Endothelial cell of umbilical vein (primary cell): ENCODE measurements around the gene SECISBP2. TPM values are rescaled to one million over a fixed set of nuclear protein-coding genes. Genes with fewer than 3 reads are reported as not detected.

Experiments used
- BruUV-seq: library from RNA; stranded (reverse); fragments of 400-500 nt; replicated peaks from 2 replicates; lab custom pipeline; 2021; lab: Mats Ljungman, UMichigan
- CTCF ChIA-PET: fragments of 300-600, 350-600 bp; sonication (Branson Sonifier 250); formaldehyde crosslinking; loops from one replicate; lab custom pipeline; 2021; ENCODE audit warnings: antibody characterized with exemption, inconsistent platforms; lab: Charles Lee
- POLR2A ChIA-PET: fragments of 300-600, 350-600 bp; sonication (Branson Sonifier 250); formaldehyde crosslinking; loops from one replicate; lab custom pipeline; 2021; ENCODE audit warnings: antibody characterized with exemption, inconsistent platforms; lab: Charles Lee
- DNase-seq: peaks from one replicate; pipeline ENCODE4 v3.0.0-alpha.2; 2011; ENCODE audit warnings: low read depth, low spot score
- FAIRE-seq: peaks from 2 replicates; lab custom pipeline; 2011; peaks lifted over from hg19 to GRCh38; lab: Jason Lieb, UNC
- H2AFZ ChIP-seq: 2 replicates; pipeline ENCODE4 v1.6.0; 2012; ENCODE audit warnings: low read depth, low read length, control low read depth, inconsistent platforms
- H3K27ac ChIP-seq: 2 replicates; pipeline ENCODE4 v1.5.1; 2011; ENCODE audit warnings: low read depth, mild to moderate bottlenecking, control low read depth, low read length, moderate library complexity; ENCODE audit not compliant: insufficient read depth
- H3K27me3 ChIP-seq, 2 experiments: 2 replicates each; pipeline versions ENCODE4 v1.6.0 to v1.6.1; 2011; ENCODE audit warnings: low read length in 2 of 2, mixed read lengths in 1 of 2; ENCODE audit not compliant: control insufficient read depth in 2 of 2, insufficient read depth in 2 of 2
- H3K36me3 ChIP-seq, 2 experiments: 2 replicates in 1 of 2; 3 replicates in 1 of 2; pipeline ENCODE4 v1.5.1; 2011; ENCODE audit warnings: low read length in 2 of 2, mild to moderate bottlenecking in 1 of 2, moderate library complexity in 1 of 2; ENCODE audit not compliant: control insufficient read depth in 2 of 2, insufficient read depth in 2 of 2; ENCODE audit errors: extremely low read depth in 1 of 2
- H3K4me1 ChIP-seq: 3 replicates; pipeline ENCODE4 v1.5.1; 2011; ENCODE audit warnings: mild to moderate bottlenecking, low read length; ENCODE audit not compliant: control insufficient read depth, insufficient read depth; ENCODE audit errors: extremely low read depth
- H3K4me2 ChIP-seq: 2 replicates; pipeline ENCODE4 v1.6.1; 2011; ENCODE audit warnings: low read length, control low read depth, mixed read lengths; ENCODE audit not compliant: insufficient read depth
- H3K4me3 ChIP-seq, 3 experiments: fragments of 200-600 bp in 1 of 3; sonication (generic), shearing (Covaris generic) in 1 of 3; replicated peaks in 1 of 3; 2 replicates each; pipeline ENCODE4 v1.5.1; 2011 to 2016; ENCODE audit warnings: control low read depth in 3 of 3, low read length in 3 of 3, mild to moderate bottlenecking in 2 of 3, inconsistent platforms in 1 of 3, low read depth in 1 of 3, moderate library complexity in 1 of 3; ENCODE audit not compliant: insufficient read depth in 1 of 3
- H3K79me2 ChIP-seq: 2 replicates; pipeline ENCODE4 v1.6.0; 2012; ENCODE audit warnings: low read length, inconsistent platforms; ENCODE audit not compliant: control insufficient read depth, insufficient read depth
- H3K9ac ChIP-seq: replicated peaks from 2 replicates; pipeline ENCODE3; 2011; ENCODE audit warnings: low read length, control low read depth; ENCODE audit not compliant: insufficient read depth; ENCODE audit errors: extremely low read depth
- H3K9me1 ChIP-seq: replicated peaks from 3 replicates; pipeline ENCODE4 v1.6.0; 2011; ENCODE audit warnings: mild to moderate bottlenecking, low read length; ENCODE audit not compliant: control insufficient read depth, insufficient read depth; ENCODE audit errors: extremely low read depth
- H3K9me3 ChIP-seq: replicated peaks from 2 replicates; pipeline ENCODE4 v1.5.1; 2012; ENCODE audit warnings: low read length, inconsistent platforms; ENCODE audit not compliant: control insufficient read depth, insufficient read depth
- H4K20me1 ChIP-seq: replicated peaks from 2 replicates; pipeline ENCODE3; 2011; ENCODE audit warnings: mild to moderate bottlenecking, low read length; ENCODE audit not compliant: control insufficient read depth, insufficient read depth; ENCODE audit errors: extremely low read depth
- JUN ChIP-seq: IDR thresholded peaks from 2 replicates; pipeline ENCODE4 v1.6.1; 2011; ENCODE audit warnings: borderline replicate concordance, low read depth; ENCODE audit not compliant: insufficient read length, insufficient read depth
- POLR2AphosphoS5 ChIP-seq: IDR thresholded peaks from 2 replicates; pipeline ENCODE4 v1.6.1; 2012; ENCODE audit warnings: low read depth, mild to moderate bottlenecking, control low read depth, low read length, moderate library complexity; ENCODE audit not compliant: insufficient read depth
- dilution Hi-C: fragments of 300-500 bp; cut with MboI; formaldehyde crosslinking; loops from one replicate; pipeline ENCODE4 v1.15.0; 2019; ENCODE audit warnings: low sequenced_read_pairs; ENCODE audit not compliant: extremely low pct_ligation_motif_present
- intact Hi-C: fragments of 100-400 bp; cut with micrococcal nuclease; formaldehyde crosslinking; loops from one replicate; pipeline ENCODE4 v1.10.0; 2022
- polyA plus RNA-seq, 4 experiments: library from polyadenylated mRNA; depleted of rRNA in 3 of 4; stranded (reverse) in 3 of 4; unstranded in 1 of 4; fragments of >200 nt; gene quantifications; 2 replicates each; pipeline versions ENCODE4 v1.2.1 to v1.2.3, GENCODE V29; 2011 to 2012; ENCODE audit warnings: missing spikeins in 1 of 4
- total RNA-seq: library from RNA; stranded (reverse); gene quantifications from 2 replicates; pipeline ENCODE4 v1.2.3, GENCODE V29; 2021
- TF ChIP-seq, protein P1 (sequence below): IDR thresholded peaks from 2 replicates; pipeline ENCODE4 v1.6.1; 2011; ENCODE audit not compliant: insufficient read depth, insufficient read length
- TF ChIP-seq, protein P2 (sequence below), 2 donors: IDR thresholded peaks; 1 replicate in 1 of 2; 2 replicates in 1 of 2; pipeline ENCODE4 v1.5.1; 2011; ENCODE audit warnings: low read length in 2 of 2, mild to moderate bottlenecking in 2 of 2, moderate library complexity in 2 of 2, control low read depth in 1 of 2, inconsistent platforms in 1 of 2, low read depth in 1 of 2; ENCODE audit not compliant: insufficient read depth in 1 of 2; ENCODE audit errors: extremely low read depth in 1 of 2

SECISBP2 gene
- total and polyA plus RNA-seq, 2 donors (not counting 3 experiments of a cell fraction or from before 2014, with no cell fraction given), result 22.7 to 36.3 TPM

DNA sequence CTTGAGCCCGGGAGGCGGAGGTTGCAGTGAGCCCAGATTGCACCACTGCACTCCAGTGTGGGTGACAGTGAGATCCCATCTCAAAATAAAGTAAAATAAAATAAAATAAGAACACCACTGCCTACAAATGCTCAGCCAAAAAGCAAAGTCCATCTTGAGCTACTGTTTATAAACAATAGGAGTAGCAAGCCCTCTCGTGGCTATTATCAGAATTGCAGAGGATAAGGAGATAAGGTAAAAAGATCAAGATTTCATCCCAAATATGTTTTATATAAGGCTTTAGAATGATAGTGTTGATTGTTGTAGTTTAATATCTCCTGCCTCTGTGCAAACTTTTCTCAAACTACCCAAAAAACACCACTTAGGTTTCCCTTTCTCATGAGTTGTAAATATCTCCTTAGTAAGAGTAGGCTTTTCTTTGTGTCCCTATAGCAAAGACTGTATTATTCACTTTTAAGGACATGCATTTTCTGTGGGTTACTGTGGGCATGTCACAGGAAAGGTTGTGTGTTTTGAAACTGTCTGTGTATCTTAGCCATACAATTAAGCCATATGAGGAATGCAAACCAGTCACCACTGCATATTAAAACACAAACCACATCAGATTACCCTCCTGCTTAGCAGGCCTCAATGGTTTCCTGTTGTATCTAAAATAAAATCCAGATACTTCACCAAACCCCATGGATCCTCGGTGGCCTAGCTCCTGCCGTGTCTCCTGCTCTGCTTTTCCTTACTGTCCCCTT, 39.1 kb upstream of the SECISBP2 start:
- no peak for TF ChIP-seq JUN
- TF ChIP-seq, protein P1, sequence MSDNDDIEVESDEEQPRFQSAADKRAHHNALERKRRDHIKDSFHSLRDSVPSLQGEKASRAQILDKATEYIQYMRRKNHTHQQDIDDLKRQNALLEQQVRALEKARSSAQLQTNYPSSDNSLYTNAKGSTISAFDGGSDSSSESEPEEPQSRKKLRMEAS, result no peak
- no peak for TF ChIP-seq POLR2AphosphoS5
- TF ChIP-seq, protein P2, sequence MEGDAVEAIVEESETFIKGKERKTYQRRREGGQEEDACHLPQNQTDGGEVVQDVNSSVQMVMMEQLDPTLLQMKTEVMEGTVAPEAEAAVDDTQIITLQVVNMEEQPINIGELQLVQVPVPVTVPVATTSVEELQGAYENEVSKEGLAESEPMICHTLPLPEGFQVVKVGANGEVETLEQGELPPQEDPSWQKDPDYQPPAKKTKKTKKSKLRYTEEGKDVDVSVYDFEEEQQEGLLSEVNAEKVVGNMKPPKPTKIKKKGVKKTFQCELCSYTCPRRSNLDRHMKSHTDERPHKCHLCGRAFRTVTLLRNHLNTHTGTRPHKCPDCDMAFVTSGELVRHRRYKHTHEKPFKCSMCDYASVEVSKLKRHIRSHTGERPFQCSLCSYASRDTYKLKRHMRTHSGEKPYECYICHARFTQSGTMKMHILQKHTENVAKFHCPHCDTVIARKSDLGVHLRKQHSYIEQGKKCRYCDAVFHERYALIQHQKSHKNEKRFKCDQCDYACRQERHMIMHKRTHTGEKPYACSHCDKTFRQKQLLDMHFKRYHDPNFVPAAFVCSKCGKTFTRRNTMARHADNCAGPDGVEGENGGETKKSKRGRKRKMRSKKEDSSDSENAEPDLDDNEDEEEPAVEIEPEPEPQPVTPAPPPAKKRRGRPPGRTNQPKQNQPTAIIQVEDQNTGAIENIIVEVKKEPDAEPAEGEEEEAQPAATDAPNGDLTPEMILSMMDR (IDR thresholded peaks at IDR 0.05; ENCODE audit: extremely low read depth in 1 of 2, insufficient read depth in 1 of 2, low read depth in 1 of 2, low read length in 2 of 2), result peak; percentile 47 to 58
- Histone ChIP-seq H3K27me3 (no peaks in the 10 kb centered on the region), H3K9me3 (no peaks in the 10 kb centered on the region), H2AFZ (no peak overlapping the region), H3K79me2 (no peaks in the 10 kb centered on the region), H3K4me2 (no peak overlapping the region), H3K9ac (no peak overlapping the region), H3K27ac (no peak overlapping the region), H3K36me3 (no peaks in the 10 kb centered on the region), H3K4me1 (no peaks in the 10 kb centered on the region), H4K20me1 (no peaks in the 10 kb centered on the region), H3K9me1 (no peaks in the 10 kb centered on the region), H3K4me3 (no peak overlapping the region)
- CTCF ChIA-PET, result interaction anchor here (0.6 to 2.3 kb wide), 47 partner anchors 9 to 687 kb away, joined by 3 to 24 read pairs (median 5); no protein-coding TSS in a partner anchor
- intact Hi-C loops, result loop anchor here (1.0 to 10.0 kb wide), 5 partner anchors 234 to 1328 kb away; no protein-coding TSS in a partner anchor
- dilution Hi-C loops, result no loop called here
- no TSS peak for BruUV-seq
- FAIRE-seq, result peak; percentile 89
- POLR2A ChIA-PET, result no interaction called here
- DNase-seq, result peak; percentile 55
